ACC112 (cell line): Measurements from ENCODE around the gene SLC25A21.

ENCODE experiments used
- H2AFZ ChIP-seq: fragments of 200-600 bp; sonication (generic); one replicate; pipeline ENCODE4 v1.6.0; 2017; ENCODE audit warnings: antibody characterized with exemption, low read length; ENCODE audit not compliant: unreplicated experiment
- H3K27ac ChIP-seq: fragments of 200-600 bp; sonication (generic); 2 replicates; pipeline ENCODE4 v1.5.1; 2014; ENCODE audit warnings: low read depth, mild to moderate bottlenecking, antibody characterized with exemption, low read length, moderate library complexity
- H3K27me3 ChIP-seq: fragments of 200-600 bp; sonication (generic); 2 replicates; pipeline ENCODE4 v1.6.1; 2014; ENCODE audit warnings: mild to moderate bottlenecking, antibody characterized with exemption, low read length, moderate library complexity, mixed read lengths; ENCODE audit not compliant: insufficient read depth
- H3K36me3 ChIP-seq: fragments of 200-600 bp; sonication (generic); 2 replicates; pipeline ENCODE4 v1.6.1; 2016; ENCODE audit warnings: mild to moderate bottlenecking, antibody characterized with exemption, low read length, moderate library complexity, mixed read lengths; ENCODE audit not compliant: insufficient read depth
- H3K4me1 ChIP-seq: fragments of 200-600 bp; sonication (generic); one replicate; pipeline ENCODE4 v1.6.1; 2016; ENCODE audit warnings: low read length, mixed read lengths; ENCODE audit not compliant: insufficient read depth, unreplicated experiment, control insufficient read depth
- H3K4me3 ChIP-seq: fragments of 200-600 bp; sonication (generic); 2 replicates; pipeline ENCODE4 v1.5.1; 2014; ENCODE audit warnings: mild to moderate bottlenecking, low read depth, low read length
- H3K79me2 ChIP-seq: fragments of 200-600 bp; sonication (generic); one replicate; pipeline ENCODE4 v1.6.0; 2016; ENCODE audit warnings: low read length; ENCODE audit not compliant: control insufficient read depth, unreplicated experiment, insufficient read depth

SLC25A21 gene

DNA sequence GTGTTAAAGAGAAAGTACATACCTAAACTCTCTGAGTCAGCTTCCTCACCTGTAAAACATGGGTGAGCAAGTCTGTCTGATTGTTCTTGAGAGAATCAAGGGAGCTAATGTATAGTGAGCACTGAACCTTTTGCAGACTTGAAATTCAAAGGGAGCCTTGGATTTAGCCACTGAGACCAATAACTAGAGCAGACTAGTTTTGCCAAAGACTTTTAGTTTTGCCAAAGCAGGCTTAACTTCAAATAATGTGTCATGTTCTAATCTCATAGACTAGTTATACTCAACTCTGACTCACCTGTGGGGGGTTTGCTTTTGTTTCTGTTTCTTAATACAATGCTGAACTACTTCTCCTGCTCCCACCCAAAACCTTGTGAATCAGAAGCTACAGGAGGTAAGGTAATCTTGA is 123.7 kb downstream of the SLC25A21 start:
- H3K36me3 ChIP-seq: no peaks in the 10 kb centered on the region
- H3K27me3 ChIP-seq: no peaks in the 10 kb centered on the region
- peak overlapping the region; percentile 1 for H2AFZ ChIP-seq
- peak overlapping the region; percentile 2; the same call in 1 of the 2 replicates for H3K4me3 ChIP-seq
- no peaks in the 10 kb centered on the region for H3K79me2 ChIP-seq
- peaks cover 39% of the 10 kb centered on the region for H3K4me1 ChIP-seq
- H3K27ac ChIP-seq: peak overlapping the region; percentile 25; the same call in 1 of the 2 replicates

DNA sequence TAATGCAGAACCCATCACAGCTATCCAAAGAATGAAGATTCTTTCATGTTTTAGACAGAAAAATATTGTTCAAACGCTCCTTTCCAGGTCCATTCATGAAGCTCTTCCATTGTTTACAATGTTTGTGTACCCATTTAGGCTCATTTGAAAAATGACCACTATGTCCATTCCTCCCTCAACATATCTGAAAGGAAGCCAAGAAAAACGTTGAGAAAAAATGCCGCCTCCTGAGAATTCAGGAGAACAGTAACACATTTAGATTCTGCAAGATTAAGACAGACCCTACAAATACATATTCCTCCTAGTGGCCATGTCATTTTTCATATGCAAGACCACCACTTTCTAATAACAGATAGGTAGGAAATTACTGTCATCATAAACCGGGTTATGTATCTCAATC is 124.4 kb downstream of the SLC25A21 start:
- Histone ChIP-seq H3K79me2 (no peaks in the 10 kb centered on the region), H3K4me3 (peak overlapping the region; percentile 2; the same call in 1 of the 2 replicates), H3K4me1 (peaks cover 39% of the 10 kb centered on the region), H3K36me3 (no peaks in the 10 kb centered on the region), H3K27ac (no peak overlapping the region; the same call in 1 of the 2 replicates), H2AFZ (no peak overlapping the region), H3K27me3 (no peaks in the 10 kb centered on the region)

DNA sequence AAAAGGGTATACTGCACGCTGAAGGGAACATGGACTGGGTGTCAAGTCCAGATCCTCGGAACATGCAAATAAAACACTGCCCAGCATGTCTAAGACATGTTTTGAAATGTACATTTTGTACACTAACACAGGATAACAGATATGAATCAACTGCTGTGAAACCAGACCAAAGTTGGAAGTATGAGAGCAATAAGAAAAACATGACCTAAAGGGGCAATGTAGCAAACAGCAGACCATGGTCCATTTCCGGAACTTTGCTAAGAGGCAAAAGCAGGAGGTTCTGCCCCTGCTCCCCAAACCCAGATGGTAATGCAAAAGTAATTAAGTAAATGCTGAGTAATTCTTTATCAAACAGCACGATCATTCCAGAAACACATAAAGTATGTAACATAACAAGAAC is 125.2 kb downstream of the SLC25A21 start:
- Histone ChIP-seq H3K79me2 (no peaks in the 10 kb centered on the region), H3K4me3 (no peak overlapping the region), H3K36me3 (no peaks in the 10 kb centered on the region), H3K27me3 (no peaks in the 10 kb centered on the region), H2AFZ (no peak overlapping the region), H3K27ac (no peak overlapping the region), H3K4me1 (peaks cover 39% of the 10 kb centered on the region)

DNA sequence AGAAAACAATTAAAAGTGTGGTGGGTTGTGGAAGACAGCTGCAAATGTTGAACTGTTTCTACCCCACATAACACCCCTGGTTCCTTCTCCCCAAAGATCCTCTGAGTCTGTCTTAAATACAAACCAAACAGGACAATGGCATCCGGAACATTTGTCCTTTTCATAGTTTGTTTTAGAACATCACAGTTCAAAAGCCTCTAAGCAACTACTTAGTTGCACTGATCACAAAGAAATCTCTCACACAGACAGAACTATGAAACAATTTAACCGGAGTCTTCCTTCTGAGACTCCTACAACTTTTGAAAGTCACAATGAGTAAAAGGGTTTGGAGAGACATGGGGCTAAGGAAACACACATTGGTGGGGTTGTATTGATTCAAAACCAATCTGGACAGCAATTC is 125.6 kb downstream of the SLC25A21 start:
- no peak overlapping the region for H3K27ac ChIP-seq
- no peaks in the 10 kb centered on the region for H3K27me3 ChIP-seq
- H3K79me2 ChIP-seq: no peaks in the 10 kb centered on the region
- no peak overlapping the region for H3K4me3 ChIP-seq
- no peak overlapping the region for H2AFZ ChIP-seq
- H3K4me1 ChIP-seq: peaks cover 39% of the 10 kb centered on the region
- no peaks in the 10 kb centered on the region for H3K36me3 ChIP-seq

DNA sequence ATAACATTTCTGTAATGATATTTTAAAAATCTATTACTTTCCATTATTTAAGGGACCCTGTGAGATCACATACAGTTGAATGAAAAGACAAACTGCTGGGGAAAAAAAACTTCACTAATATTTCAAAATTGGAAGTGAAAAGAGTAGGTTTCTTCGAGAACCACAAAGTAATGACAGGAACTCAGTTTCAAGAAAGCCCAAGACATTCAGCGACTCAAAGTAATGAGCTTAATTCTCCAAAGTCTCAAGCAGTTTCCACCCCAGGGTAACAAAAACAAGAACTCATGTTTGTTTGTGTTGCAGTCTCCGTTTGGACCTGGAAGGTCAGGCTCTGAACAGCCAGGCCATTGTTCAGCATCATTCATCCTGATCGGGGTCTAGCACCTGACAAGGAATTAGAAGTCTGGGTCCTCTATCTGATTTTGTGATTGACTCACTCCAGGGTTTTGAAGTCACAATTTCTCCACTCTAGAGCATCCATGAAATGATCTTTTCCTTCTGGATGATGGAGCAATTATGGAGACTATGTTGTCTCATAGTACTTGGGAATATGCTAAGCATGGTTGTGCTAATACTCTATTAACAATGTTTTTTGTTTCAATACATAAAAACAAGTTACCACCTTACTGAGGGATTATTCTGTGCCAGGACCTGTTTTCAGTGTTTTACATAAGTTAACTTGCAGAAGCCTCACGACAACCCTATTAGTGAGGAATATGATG is 126.9 kb downstream of the SLC25A21 start:
- Histone ChIP-seq H3K36me3 (no peaks in the 10 kb centered on the region), H3K27ac (no peak overlapping the region), H2AFZ (no peak overlapping the region), H3K79me2 (no peaks in the 10 kb centered on the region), H3K27me3 (no peaks in the 10 kb centered on the region), H3K4me3 (no peak overlapping the region), H3K4me1 (peaks cover 31% of the 10 kb centered on the region)

DNA sequence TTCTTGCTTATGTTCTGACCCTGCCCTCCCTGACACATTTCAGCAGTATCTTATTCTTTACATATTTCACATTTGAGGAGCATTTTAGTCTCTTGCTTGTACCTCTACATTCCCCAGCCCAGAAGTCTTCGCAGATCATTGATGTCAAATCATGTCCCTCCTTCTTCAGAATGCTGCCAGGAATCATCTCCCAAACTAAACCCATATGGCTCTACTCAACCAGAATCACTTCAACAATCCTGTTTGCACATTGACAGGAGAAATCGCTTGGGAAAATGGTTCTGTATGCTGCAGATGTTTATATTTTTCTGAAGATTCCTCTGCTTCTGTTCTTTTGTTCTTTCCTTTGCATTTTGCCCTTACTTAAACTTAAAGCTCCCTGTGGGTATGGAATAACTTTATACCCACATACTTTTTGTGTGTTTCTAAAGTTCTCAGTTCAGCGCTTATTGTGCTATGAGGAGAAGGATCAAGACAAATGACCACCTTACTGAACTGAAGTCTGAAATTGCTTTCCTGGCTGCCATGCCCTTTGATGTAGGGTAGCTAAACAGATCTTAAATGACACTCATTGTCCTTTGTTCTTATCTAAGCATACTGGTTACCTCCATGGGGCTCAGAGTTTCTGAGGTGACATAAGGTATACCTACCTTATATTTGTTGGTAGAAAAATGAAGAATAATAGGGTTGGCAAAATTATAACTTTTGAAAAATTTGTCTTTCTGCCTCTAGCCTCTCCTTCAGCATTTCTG is 134.6 kb downstream of the SLC25A21 start:
- H2AFZ ChIP-seq: no peak overlapping the region
- H3K36me3 ChIP-seq: no peaks in the 10 kb centered on the region
- H3K27me3 ChIP-seq: no peaks in the 10 kb centered on the region
- H3K79me2 ChIP-seq: no peaks in the 10 kb centered on the region
- no peak overlapping the region for H3K4me3 ChIP-seq
- peak overlapping the region; percentile 31; the same call in 1 of the 2 replicates for H3K27ac ChIP-seq
- peaks cover 35% of the 10 kb centered on the region for H3K4me1 ChIP-seq

DNA sequence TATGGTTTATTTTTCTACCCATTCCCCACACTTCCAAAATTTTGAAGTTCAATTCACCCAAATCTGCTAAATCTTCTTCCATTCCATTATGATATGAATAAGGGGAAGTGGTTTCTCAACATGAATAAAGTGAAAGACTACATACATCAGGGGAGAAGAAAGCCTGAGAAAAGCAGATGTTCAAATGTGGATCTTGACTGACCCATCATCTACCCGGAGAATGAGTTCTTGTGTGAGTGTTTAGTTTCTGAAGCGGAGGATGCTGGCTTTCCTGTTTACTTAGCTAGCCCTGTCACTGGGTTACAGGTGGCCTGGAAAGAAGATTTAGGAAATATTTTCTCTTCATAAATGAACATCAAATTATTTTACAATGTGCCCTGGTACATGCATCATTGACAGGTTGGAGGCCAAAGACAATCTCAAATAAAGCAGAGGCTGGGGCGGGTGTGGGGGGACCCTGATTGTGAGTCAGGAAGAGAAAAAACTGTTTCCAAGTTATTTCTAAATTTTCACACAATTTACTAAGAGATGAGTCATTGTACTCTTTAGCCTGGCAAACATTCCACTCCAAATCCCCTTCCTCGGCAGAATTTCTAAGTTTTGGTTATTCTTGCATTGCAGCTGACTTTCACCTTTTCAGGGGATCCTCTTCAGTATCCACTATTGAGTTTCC is 135.6 kb downstream of the SLC25A21 start:
- H3K27ac ChIP-seq: peak overlapping the region; percentile 31
- H3K4me1 ChIP-seq: peaks cover 35% of the 10 kb centered on the region
- no peak overlapping the region for H2AFZ ChIP-seq
- H3K36me3 ChIP-seq: no peaks in the 10 kb centered on the region
- H3K79me2 ChIP-seq: no peaks in the 10 kb centered on the region
- H3K27me3 ChIP-seq: no peaks in the 10 kb centered on the region
- H3K4me3 ChIP-seq: no peak overlapping the region; the same call in 1 of the 2 replicates

DNA sequence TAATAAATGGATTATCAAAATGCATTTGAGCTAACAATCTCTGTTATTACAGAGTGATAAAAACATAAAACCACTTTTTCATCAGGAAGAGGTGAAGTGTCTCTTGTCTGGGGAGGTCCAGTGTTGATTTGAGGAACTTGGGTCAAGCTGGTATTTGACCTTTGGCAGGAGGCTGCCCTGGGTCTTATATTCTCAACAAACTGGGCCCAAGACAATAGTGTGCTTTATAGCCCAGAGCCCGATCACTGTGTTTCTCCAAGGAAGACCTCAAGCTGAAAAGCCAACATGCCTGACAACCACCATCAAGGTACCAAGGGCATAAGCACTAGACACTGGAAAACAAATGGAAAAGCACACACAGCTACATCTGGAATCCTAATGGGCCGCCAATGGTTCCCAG is 137.0 kb downstream of the SLC25A21 start:
- Histone ChIP-seq H3K27me3 (no peaks in the 10 kb centered on the region), H2AFZ (peak overlapping the region; percentile 84), H3K79me2 (no peaks in the 10 kb centered on the region), H3K27ac (peak overlapping the region; percentile 63), H3K36me3 (no peaks in the 10 kb centered on the region), H3K4me3 (peak overlapping the region; percentile 39; the same call in 1 of the 2 replicates), H3K4me1 (peaks cover 32% of the 10 kb centered on the region)

DNA sequence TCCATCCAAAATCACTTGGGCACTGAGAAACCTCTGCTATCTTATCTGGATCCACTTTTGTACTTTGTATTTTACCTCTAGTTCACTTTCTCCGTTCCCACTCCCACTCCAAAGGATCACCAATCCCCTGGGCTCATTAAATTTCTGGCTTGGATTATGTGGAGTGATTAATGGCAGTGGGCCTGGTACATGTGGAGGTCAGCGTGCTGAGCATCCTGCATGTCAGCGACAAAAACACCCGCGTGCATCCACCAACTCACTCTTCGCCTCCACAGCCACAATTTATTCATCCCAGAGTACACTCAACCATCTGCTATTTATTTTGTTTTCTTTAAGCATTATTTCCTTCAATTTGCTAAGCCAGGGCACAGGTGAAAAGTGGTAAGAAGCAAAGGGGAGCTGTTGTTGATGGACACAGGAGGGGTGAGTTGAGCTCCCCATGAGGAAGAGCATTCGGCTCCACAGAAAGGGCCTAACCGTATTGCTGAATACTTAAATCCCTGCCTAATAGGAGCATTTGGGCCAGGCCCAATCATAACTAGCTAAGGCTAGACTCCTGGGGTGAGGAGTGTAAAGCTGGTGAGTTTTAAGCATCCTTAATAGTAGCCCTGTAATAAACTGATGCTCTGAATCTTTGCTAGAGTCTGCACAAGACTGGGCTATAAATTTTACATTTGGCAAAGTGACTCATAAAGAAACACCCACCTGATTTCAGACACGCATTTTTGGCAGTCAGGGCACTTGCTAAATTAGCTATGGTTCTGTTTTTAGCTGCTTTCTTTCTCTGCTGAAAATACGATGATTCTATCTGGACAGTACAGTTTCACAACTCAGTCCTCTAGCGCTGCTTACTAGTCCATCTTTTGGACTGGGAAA is 137.8 kb downstream of the SLC25A21 start:
- Histone ChIP-seq H3K27ac (peak overlapping the region; percentile 63), H2AFZ (peak overlapping the region; percentile 84), H3K4me3 (peak overlapping the region; percentile 39; the same call in 1 of the 2 replicates)

DNA sequence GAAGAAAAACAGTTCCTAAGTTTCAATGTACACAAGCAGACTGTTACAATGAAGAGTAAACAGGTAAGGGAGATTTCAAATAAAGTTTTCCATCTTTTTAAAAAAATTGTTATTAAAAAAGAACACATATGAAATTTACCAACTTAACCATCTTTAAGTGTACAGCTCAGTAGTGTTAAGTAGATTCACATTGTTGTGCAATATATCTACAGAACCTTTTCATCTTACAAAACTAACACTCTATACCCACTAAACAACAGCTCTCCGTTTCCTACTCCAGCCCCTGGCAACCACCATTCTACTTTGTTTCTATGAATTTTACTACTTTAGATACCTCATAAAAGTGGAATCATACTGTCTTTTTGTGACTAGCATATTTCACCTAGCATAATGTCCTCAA is 139.5 kb downstream of the SLC25A21 start:
- Histone ChIP-seq H3K27ac (no peak overlapping the region), H2AFZ (no peak overlapping the region), H3K79me2 (no peaks in the 10 kb centered on the region), H3K27me3 (no peaks in the 10 kb centered on the region), H3K4me3 (no peak overlapping the region), H3K4me1 (peaks cover 32% of the 10 kb centered on the region), H3K36me3 (no peaks in the 10 kb centered on the region)

More for the DNA sequence above, 137.8 kb downstream of the SLC25A21 start:
- no peaks in the 10 kb centered on the region for H3K79me2 ChIP-seq
- H3K27me3 ChIP-seq: no peaks in the 10 kb centered on the region
- H3K4me1 ChIP-seq: peaks cover 32% of the 10 kb centered on the region
- no peaks in the 10 kb centered on the region for H3K36me3 ChIP-seq
